Naive thymus-derived CD8-positive, alpha-beta T cell (primary cell): ENCODE data around the gene CS. TPM values are rescaled to one million over a fixed set of nuclear protein-coding genes. Genes with fewer than 3 reads are reported as not detected.

Experiments
- ATAC-seq, 2 donors: fragments of 150-1000 bp; cut with Tn5 transposase in 1 of 2; sonication (Bioruptor Pico), chemical (Tn5 transposase) in 1 of 2; 1 replicate in 1 of 2; 2 replicates in 1 of 2; pipeline ENCODE4 v1.10.0; 2021; ENCODE audit warnings: mild to moderate bottlenecking in 2 of 2, moderate library complexity in 2 of 2
- POLR2A ChIA-PET: fragments of 350-600 bp; sonication (Branson Sonifier 250); formaldehyde crosslinking; loops from one replicate; lab custom pipeline; 2021; ENCODE audit warnings: antibody characterized with exemption; lab: Charles Lee
- DNase-seq, 10 donors: peaks; one replicate each; pipeline versions ENCODE4 v3.0.0 to v3.0.0-alpha.2; 2020 to 2022
- H3K27ac Mint-ChIP-seq, 10 donors: one replicate each; pipeline ENCODE4 v1.8.0; 2020 to 2022; ENCODE audit warnings: mild to moderate bottlenecking in 10 of 10, mixed read lengths in 10 of 10, moderate library complexity in 4 of 10, inconsistent platforms in 1 of 10
- H3K27me3 Mint-ChIP-seq, 5 donors: one replicate each; pipeline ENCODE4 v1.8.0; 2021 to 2022; ENCODE audit warnings: mixed read lengths in 5 of 5
- H3K36me3 Mint-ChIP-seq, 3 donors: one replicate each; pipeline ENCODE4 v1.8.0; 2020 to 2022; ENCODE audit warnings: mixed read lengths in 3 of 3, mild to moderate bottlenecking in 2 of 3, inconsistent platforms in 1 of 3
- H3K4me1 Mint-ChIP-seq, 4 donors: one replicate each; pipeline ENCODE4 v1.8.0; 2021 to 2022; ENCODE audit warnings: mixed read lengths in 4 of 4
- H3K4me3 Mint-ChIP-seq, 10 donors: one replicate each; pipeline ENCODE4 v1.8.0; 2020 to 2022; ENCODE audit warnings: mild to moderate bottlenecking in 10 of 10, mixed read lengths in 10 of 10, moderate library complexity in 6 of 10, inconsistent platforms in 1 of 10
- H3K9me3 Mint-ChIP-seq, 9 donors: one replicate each; pipeline ENCODE4 v1.8.0; 2020 to 2022; ENCODE audit warnings: mixed read lengths in 9 of 9, mild to moderate bottlenecking in 3 of 9, inconsistent platforms in 1 of 9, moderate library complexity in 1 of 9
- polyA plus RNA-seq, 3 donors: library from polyadenylated mRNA; unstranded; fragments of 300-500 nt; fragmentation: Illumina TruSeq; gene quantifications; one replicate each; pipeline ENCODE4 v1.2.3, GENCODE V29; 2021
- total RNA-seq, 8 experiments: library from RNA in 2 of 8; stranded (reverse) in 2 of 8; gene quantifications; one replicate each; pipeline ENCODE4 v1.2.3 and lab custom pipeline; 2021 to 2026

The CS gene
- total and polyA plus RNA-seq, 5 experiments from 2014 or later = 48.3 to 127 (median 68.8) TPM

GRCh38 chr12:56317675-56318074 is 17.5 kb upstream of the CS start:
- H3K27me3 Mint-ChIP-seq = no peaks in the 10 kb centered on the region
- POLR2A ChIA-PET = interaction anchor here (0.6 to 4.0 kb wide), 4 partner anchors 12 to 41 kb away, joined by 6 to 53 read pairs (median 18); partner anchors contain the start of genes PAN2 and STAT2
- H3K36me3 Mint-ChIP-seq = peaks cover 0 to 44% (median 0%) of the 10 kb centered on the region in 3 donors
- no peaks in the 10 kb centered on the region for H3K9me3 Mint-ChIP-seq
- ATAC-seq (no peak), DNase-seq (no peak)
- H3K4me3 Mint-ChIP-seq = peak overlapping the region in 1 of 10 donors; percentile 48
- peak overlapping the region in 5 of 10 donors; percentile 2 to 63 (median 40) for H3K27ac Mint-ChIP-seq
- H3K4me1 Mint-ChIP-seq = peaks cover 5 to 18% (median 17%) of the 10 kb centered on the region in 4 donors

GRCh38 chr12:56315622-56316473 is 15.7 kb upstream of the CS start, which contains the start of gene CNPY2:
CNPY2 (minus strand) TSS chr12:56315988; CDS start chr12:56315217, 771 bp downstream.
- POLR2A ChIA-PET = interaction anchor here (0.7 to 4.0 kb wide), 28 partner anchors 9 to 498 kb away, joined by 3 to 53 read pairs (median 6); partner anchors contain the start of genes ANKRD52, COQ10A, IL23A and MYL6B
- ATAC-seq (peak; percentile 92), DNase-seq (peak; percentile 86 to 98 (median 93))
- Mint-ChIP-seq H3K36me3 (peaks cover 0 to 43% (median 0%) of the 10 kb centered on the region in 3 donors), H3K4me3 (peak within 1 kb of the TSS; percentile 95 to 100 (median 98)), H3K27ac (peak within 1 kb of the TSS; percentile 96 to 100 (median 98)), H3K9me3 (no peaks in the 10 kb centered on the region), H3K4me1 (peaks cover 5 to 18% (median 17%) of the 10 kb centered on the region in 4 donors), H3K27me3 (no peaks in the 10 kb centered on the region)

- POLR2A ChIA-PET = interaction anchor here (0.7 to 4.0 kb wide), 25 partner anchors 10 to 342 kb away, joined by 3 to 53 read pairs (median 8); partner anchors contain the start of genes ANKRD52, COQ10A, IL23A and MYL6B
- Mint-ChIP-seq H3K4me3 (peak overlapping the region; percentile 95 to 100 (median 98)), H3K27ac (peak overlapping the region; percentile 96 to 100 (median 98)), H3K4me1 (peaks cover 5 to 18% (median 17%) of the 10 kb centered on the region in 4 donors), H3K27me3 (no peaks in the 10 kb centered on the region), H3K36me3 (peaks cover 0 to 46% (median 0%) of the 10 kb centered on the region in 3 donors), H3K9me3 (no peaks in the 10 kb centered on the region)
- peak in 1 of 2 donors; percentile 2 for ATAC-seq
- DNase-seq = peak in 2 of 10 donors; percentile 13 to 20
These were observed 15.1 kb upstream of the CS start for GRCh38 chr12:56315249-56315621.

- Mint-ChIP-seq H3K27me3 (no peaks in the 10 kb centered on the region), H3K9me3 (no peaks in the 10 kb centered on the region), H3K4me3 (no peak overlapping the region), H3K27ac (peak overlapping the region in 2 of 10 donors; percentile 44 to 67), H3K4me1 (peaks cover 7 to 16% (median 15%) of the 10 kb centered on the region in 4 donors), H3K36me3 (peaks cover 0 to 54% (median 2%) of the 10 kb centered on the region in 3 donors)
- no peak for DNase-seq
- no peak for ATAC-seq
- POLR2A ChIA-PET = interaction anchor here (0.6 kb wide), 1 partner anchor 141 kb away, joined by 3 read pairs; no protein-coding TSS in a partner anchor
These were observed 10.9 kb upstream of the CS start for GRCh38 chr12:56311003-56311402.

- peaks cover 0 to 2% (median under 1%) of the 10 kb centered on the region in 4 donors for H3K4me1 Mint-ChIP-seq
These were observed 8.6 kb upstream of the CS start for GRCh38 chr12:56308714-56309113.

GRCh38 chr12:56307221-56307965 is 7.3 kb upstream of the CS start:
- H3K27ac Mint-ChIP-seq = no peak overlapping the region
- POLR2A ChIA-PET = interaction anchor here (0.5 to 1.3 kb wide), 3 partner anchors 31 to 378 kb away, joined by 3 to 4 read pairs (median 3); partner anchors contain the start of gene IL23A
- DNase-seq = no peak

More at GRCh38 chr12:56308714-56309113, 8.6 kb upstream of the CS start:
- peak overlapping the region in 1 of 10 donors; percentile 74 for H3K27ac Mint-ChIP-seq
- H3K9me3 Mint-ChIP-seq = no peaks in the 10 kb centered on the region
- no peak for ATAC-seq
- peaks cover 0 to 51% (median 2%) of the 10 kb centered on the region in 3 donors for H3K36me3 Mint-ChIP-seq
- no peaks in the 10 kb centered on the region for H3K27me3 Mint-ChIP-seq
- POLR2A ChIA-PET = interaction anchor here (1.1 to 1.8 kb wide), 4 partner anchors 27 to 140 kb away, joined by 3 to 6 read pairs (median 3); partner anchors contain the start of genes IL23A and TIMELESS
- no peak overlapping the region for H3K4me3 Mint-ChIP-seq
- no peak for DNase-seq

GRCh38 chr12:56304872-56305590 is 4.9 kb upstream of the CS start:
- no peak for DNase-seq
- ATAC-seq = no peak
- no peaks in the 10 kb centered on the region for H3K9me3 Mint-ChIP-seq
- H3K4me3 Mint-ChIP-seq = no peak overlapping the region
- no peaks in the 10 kb centered on the region for H3K27me3 Mint-ChIP-seq
- peaks cover 15 to 26% (median 21%) of the 10 kb centered on the region in 4 donors for H3K4me1 Mint-ChIP-seq
- POLR2A ChIA-PET = no interaction called here
- H3K27ac Mint-ChIP-seq = peak overlapping the region in 2 of 10 donors; percentile 8 to 33
- H3K36me3 Mint-ChIP-seq = peaks cover 0 to 35% (median 2%) of the 10 kb centered on the region in 3 donors

More at GRCh38 chr12:56307221-56307965, 7.3 kb upstream of the CS start:
- peaks cover under 1 to 5% (median 2%) of the 10 kb centered on the region in 4 donors for H3K4me1 Mint-ChIP-seq
- ATAC-seq = no peak
- no peaks in the 10 kb centered on the region for H3K27me3 Mint-ChIP-seq
- peaks cover 0 to 48% (median 2%) of the 10 kb centered on the region in 3 donors for H3K36me3 Mint-ChIP-seq
- H3K9me3 Mint-ChIP-seq = no peaks in the 10 kb centered on the region
- no peak overlapping the region for H3K4me3 Mint-ChIP-seq

GRCh38 chr12:56304276-56304675 is 4.1 kb upstream of the CS start:
- H3K4me1 Mint-ChIP-seq = peaks cover 13 to 32% (median 26%) of the 10 kb centered on the region in 4 donors
- H3K36me3 Mint-ChIP-seq = peaks cover 0 to 27% (median 2%) of the 10 kb centered on the region in 3 donors
- POLR2A ChIA-PET = no interaction called here
- H3K9me3 Mint-ChIP-seq = no peaks in the 10 kb centered on the region
- no peaks in the 10 kb centered on the region for H3K27me3 Mint-ChIP-seq
- peak overlapping the region in 1 of 10 donors; percentile 29 for H3K27ac Mint-ChIP-seq
- DNase-seq = no peak
- no peak for ATAC-seq
- H3K4me3 Mint-ChIP-seq = no peak overlapping the region

- Mint-ChIP-seq H3K27ac (peak overlapping the region; percentile 94 to 99 (median 98)), H3K4me1 (peaks cover 22 to 66% (median 58%) of the 10 kb centered on the region in 4 donors), H3K27me3 (no peaks in the 10 kb centered on the region), H3K4me3 (peak overlapping the region; percentile 92 to 98 (median 94)), H3K36me3 (peaks cover 0 to 29% (median 0%) of the 10 kb centered on the region in 3 donors), H3K9me3 (no peaks in the 10 kb centered on the region)
- POLR2A ChIA-PET = interaction anchor here (0.7 to 2.1 kb wide), 9 partner anchors 9 to 472 kb away, joined by 3 to 8 read pairs (median 5); partner anchors contain the start of genes ANKRD52, DNAJC14, IL23A and RPL41
- ATAC-seq = no peak
- DNase-seq = no peak
These were observed 724 bp upstream of the CS start for GRCh38 chr12:56300644-56301464.

GRCh38 chr12:56299308-56299852 is 750 bp downstream of the CS start:
- ATAC-seq (peak; percentile 5 to 11), DNase-seq (peak in 5 of 10 donors; percentile 4 to 50 (median 28))
- H3K4me3 Mint-ChIP-seq = peak overlapping the region; percentile 92 to 98 (median 94)
- no peaks in the 10 kb centered on the region for H3K9me3 Mint-ChIP-seq
- H3K27me3 Mint-ChIP-seq = no peaks in the 10 kb centered on the region
- H3K4me1 Mint-ChIP-seq = peaks cover 22 to 68% (median 61%) of the 10 kb centered on the region in 4 donors
- H3K27ac Mint-ChIP-seq = peak overlapping the region; percentile 94 to 99 (median 98)
- H3K36me3 Mint-ChIP-seq = peaks cover 0 to 30% (median 0%) of the 10 kb centered on the region in 3 donors
- POLR2A ChIA-PET = interaction anchor here (0.5 to 2.1 kb wide), 16 partner anchors 8 to 470 kb away, joined by 3 to 8 read pairs (median 4); partner anchors contain the start of genes ANKRD52, ATP5F1B, DNAJC14 and IL23A
